HG03457 (cell line): ENCODE measurements around the gene KRTAP3-1.
"Not testable (repeated sequence)": the region's sequence is repeated elsewhere in the genome, so short reads cannot be mapped to it uniquely, and the experiment has no call there.

Experiments
- ATAC-seq: cut with Tn5 transposase; IDR thresholded peaks from one replicate; pipeline ENCODE4 v1.9.1; 2021; ENCODE audit warnings: moderate number of reproducible peaks; ENCODE audit not compliant: unreplicated experiment

KRTAP3-1 gene

DNA sequence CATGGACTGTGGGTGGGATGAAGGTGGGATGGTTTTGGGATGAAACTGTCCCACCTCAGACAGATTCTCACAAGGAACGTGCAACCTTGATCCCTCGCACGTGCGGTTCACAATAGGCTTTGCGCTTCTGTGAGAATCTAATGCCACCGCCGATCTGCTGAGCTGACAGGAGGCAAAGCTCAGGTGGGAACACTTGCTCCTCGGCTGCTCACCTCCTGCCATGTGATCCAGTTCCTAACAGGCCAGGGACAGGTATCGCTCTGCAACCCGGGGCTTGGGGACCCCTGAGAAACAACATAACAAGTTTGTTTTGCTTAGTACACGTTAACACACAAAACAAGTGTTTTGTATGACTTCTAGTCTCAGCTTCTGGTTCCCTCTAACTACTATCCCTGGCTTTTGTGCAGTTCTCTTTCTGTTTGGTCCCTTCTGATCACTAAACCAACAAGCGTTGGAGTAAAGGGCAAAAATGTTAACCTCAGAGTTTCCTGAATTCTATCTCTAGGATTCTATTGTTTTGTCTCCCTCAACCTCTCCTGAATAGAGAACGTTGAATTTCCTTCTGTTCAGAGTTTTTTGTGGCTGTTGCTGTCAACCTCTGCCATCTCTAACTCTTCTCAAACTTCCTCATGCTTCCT is 7.8 kb upstream of the KRTAP3-1 start:
- no peak for ATAC-seq

GRCh38 chr17:41015454-41015853 is 6.5 kb upstream of the KRTAP3-1 start:
- ATAC-seq: no peak

DNA sequence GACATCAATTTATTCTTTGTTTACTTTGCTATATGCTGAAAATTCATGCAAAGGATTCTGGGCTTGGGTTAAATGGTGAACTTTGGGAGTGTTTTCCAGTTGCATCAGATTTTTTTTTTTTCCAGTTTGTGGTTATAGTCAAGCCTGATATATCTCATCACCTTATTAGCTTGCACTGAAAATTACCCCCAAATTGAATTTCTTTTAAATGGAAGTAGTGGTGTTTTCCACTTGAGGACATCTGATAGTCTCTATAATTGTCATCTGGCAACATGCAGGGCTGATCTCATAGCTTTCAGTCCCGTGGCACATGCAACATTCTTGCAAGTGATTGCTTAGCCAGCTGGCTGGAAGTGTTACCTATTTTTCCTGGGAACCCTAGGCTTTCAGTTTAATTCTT is 4.7 kb upstream of the KRTAP3-1 start:
- ATAC-seq: no peak

DNA sequence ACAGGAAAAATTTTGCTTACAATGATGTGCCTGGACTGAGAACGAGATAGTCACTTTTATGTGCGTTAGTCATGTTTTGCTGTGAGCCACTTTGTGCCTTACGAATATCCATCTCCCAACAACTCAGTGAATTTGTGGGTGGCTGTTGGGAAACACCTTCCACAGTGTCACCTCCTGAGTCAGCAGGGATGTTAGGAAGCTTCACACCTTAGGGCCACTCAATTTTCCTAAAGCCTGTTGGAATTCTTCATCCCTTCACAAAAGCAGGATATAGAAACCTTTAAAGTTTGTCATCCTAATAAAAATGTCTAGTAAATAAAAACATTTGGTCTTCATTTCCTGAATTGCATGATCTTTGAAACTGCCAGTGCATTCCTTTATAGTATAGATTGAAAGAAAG is 4.3 kb upstream of the KRTAP3-1 start:
- ATAC-seq: no peak

GRCh38 chr17:41012326-41013120 is 3.6 kb upstream of the KRTAP3-1 start:
- no peak for ATAC-seq

DNA sequence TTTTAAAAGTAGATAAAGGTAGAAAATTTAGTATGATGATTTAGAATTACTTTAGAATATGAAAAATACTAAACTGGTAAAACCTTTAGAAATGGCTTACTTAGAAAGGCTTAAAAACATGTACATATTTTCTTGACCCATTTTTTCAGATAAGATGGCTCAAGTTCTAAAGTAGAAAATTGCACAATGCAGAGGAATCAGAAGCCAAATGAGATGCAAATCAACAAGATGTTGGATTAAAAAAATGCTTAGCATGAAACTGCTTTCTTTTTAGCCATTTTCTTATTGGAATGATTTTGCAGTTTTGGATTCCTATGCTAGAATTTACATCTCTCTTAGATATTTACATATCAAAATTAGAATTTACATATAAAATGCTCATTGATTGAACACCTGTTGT is 1.5 kb upstream of the KRTAP3-1 start:
- no peak for ATAC-seq

- ATAC-seq: no peak
Measured at GRCh38 chr17:41009936-41010335, 1.0 kb upstream of the KRTAP3-1 start.

DNA sequence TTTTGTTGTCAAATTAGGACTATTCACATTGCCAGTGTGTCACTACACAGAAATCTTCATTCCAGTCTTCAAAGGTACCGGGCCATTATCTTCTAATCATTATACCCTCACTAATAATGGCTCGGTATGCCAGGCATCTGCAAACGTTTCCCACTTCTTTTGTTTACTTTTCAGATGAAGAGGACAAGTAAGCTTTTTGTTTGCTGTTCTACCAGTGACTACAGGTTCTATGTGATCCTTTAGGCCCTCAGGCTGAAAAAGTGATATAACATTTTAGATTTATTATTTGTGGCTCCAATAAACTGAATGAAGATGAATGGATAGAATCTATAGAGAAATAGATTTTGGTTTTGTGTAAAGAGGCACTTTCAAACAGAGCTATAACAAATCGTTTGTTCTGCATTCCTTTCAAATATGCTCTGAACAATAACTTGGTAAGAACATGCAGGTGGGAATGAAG is 403 bp upstream of the KRTAP3-1 start:
- ATAC-seq: no peak

- ATAC-seq: no peak
Measured at GRCh38 chr17:41004397-41004796, 4.5 kb downstream of the KRTAP3-1 start.

DNA sequence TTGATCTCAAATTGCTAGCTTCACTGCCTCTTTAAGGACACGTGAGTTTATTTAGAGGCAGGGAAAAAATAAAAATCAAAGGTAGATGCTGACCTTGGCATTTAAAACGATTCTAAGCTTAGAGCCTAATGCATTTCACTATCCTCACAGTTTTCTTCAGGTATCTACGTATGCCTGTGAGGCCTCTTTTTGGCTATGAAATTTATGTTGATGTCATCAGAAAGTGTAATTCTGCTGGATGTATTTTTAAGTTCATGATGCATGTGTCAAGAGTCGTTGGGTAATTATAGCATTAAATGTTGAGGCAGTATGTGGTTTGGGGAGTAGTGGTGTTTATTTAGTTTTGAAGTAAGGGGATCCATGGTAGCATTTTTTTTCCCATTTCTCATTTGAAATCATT is 5.0 kb downstream of the KRTAP3-1 start:
- ATAC-seq: no peak

DNA sequence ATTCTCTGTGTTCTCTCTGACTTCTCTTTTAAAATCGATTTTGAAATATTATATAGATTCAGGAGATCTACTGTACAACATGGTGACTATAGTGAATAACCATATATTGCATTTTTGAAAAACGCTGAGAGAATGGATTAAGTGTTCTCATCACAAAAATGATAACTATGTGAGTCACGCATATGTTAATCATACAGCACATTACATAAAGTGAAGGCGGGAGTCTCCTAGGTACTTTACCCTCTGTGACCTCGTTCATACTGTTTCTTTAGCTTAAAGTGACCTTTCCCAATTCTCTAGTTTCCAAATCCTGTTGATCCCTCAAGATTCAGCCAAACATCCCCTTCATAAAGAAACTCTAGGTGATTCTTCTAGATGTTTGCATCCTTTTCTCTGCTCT is 6.1 kb downstream of the KRTAP3-1 start:
- no peak for ATAC-seq

DNA sequence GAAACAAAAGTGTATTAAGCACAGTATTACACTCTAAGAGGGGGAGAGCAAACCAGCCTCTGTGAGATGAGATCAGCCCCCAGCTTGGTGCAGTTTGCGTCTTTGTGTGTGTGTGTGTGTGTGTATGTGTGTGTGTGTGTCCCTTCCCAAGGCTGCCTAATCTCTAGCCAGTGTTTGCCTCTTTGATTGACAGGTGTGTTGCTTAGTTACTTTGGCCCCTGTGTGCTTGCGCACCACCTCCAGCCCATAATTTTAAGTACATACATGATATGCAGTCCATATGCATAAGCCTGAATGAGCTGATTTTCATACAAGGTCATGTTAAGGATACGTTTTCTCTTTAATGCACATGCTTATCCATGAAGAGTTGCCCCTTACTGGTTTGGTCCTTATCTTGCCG is 7.1 kb downstream of the KRTAP3-1 start:
- no peak for ATAC-seq

- ATAC-seq: not testable (repeated sequence)
Measured at GRCh38 chr17:40999563-40999962, 9.4 kb downstream of the KRTAP3-1 start, which contains the start of gene KRTAP3-2. KRTAP3-2 (minus strand) TSS chr17:40999906; CDS start chr17:40999853, 53 bp downstream.

- ATAC-seq: no peak
Measured at GRCh38 chr17:40997361-40997760, 11.6 kb downstream of the KRTAP3-1 start.

DNA sequence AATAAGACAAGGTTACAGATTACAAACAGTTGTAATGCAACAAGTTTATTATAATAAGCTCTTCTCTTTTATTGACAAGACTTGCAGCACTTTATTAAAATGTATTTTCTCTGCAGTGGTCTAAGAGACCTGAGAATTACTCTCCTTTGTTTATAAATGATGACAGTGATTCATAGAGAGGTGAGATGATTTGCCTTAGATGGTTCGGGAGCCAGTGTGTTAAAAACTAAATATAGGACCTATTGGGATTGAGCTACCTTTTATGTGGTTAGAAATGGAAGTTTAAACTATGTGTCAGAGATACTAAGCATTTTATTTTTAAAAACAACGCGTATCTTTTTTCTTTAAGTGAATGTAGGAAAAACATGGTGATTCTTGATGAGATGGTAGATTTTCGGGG is 12.1 kb downstream of the KRTAP3-1 start:
- no peak for ATAC-seq

GRCh38 chr17:40995116-40995515 is 13.8 kb downstream of the KRTAP3-1 start:
- no peak for ATAC-seq

- ATAC-seq: no peak
Measured at GRCh38 chr17:40993839-40994238, 15.1 kb downstream of the KRTAP3-1 start, which contains the start of gene KRTAP3-3. KRTAP3-3 (minus strand) TSS chr17:40994164; CDS start chr17:40994097, 67 bp downstream.

DNA sequence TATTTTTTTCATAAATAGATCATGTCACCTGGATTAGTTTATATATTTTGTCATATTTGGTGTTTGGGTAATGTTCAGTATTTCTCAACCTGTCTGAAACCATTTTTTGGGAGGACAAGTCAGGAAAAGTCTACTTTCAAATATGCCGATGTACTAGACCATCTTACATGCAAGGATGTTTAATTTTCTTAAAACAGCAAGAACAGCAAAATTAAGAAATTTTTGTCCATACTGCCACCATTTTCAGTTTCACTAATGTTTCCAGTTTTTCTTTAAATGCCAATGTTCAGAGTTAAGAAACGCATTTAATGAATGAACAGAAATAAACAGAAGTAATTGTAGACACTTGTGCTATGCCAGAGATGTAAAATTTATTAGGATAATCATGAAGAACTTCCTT is 15.8 kb downstream of the KRTAP3-1 start:
- ATAC-seq: no peak

GRCh38 chr17:40992666-40993065 is 16.3 kb downstream of the KRTAP3-1 start:
- ATAC-seq: no peak

- ATAC-seq: no peak
Measured at GRCh38 chr17:40986920-40987319, 22.0 kb downstream of the KRTAP3-1 start.

- no peak for ATAC-seq
Measured at GRCh38 chr17:40984226-40984625, 24.7 kb downstream of the KRTAP3-1 start, which contains the start of gene KRT40. KRT40 (minus strand) TSS chr17:40984326; CDS start chr17:40984273, 53 bp downstream.

DNA sequence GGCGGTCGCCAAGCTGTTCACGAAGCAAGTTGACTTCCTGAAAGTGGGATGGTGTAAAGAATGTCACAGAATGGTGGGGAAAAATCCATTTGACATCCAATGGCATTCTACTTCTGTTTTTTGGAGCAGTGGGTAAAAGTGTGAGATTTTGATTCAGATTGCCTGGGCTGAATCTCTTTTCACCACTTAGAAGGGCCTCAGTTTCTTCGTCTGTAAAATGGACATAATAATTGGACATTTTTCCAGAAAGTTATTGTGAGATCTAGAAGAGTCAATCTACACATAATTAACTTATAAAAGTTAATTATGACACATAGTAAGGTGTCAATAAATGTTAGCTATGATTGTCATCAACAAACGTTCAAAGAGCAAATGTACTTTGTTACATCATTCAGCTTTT is 27.8 kb downstream of the KRTAP3-1 start:
- no peak for ATAC-seq
